HepG2 (cell line): ENCODE measurements around the gene KRT82. TPM values are rescaled to one million over a fixed set of nuclear protein-coding genes. Genes with fewer than 3 reads are reported as not detected.

Experiments
- ATAC-seq: fragments of 200-7000 bp; cut with Tn5 transposase; 3 replicates; pipeline ENCODE4 v1.9.1; 2020; ENCODE audit warnings: mild to moderate bottlenecking, moderate library complexity
- BruUV-seq: library from RNA; stranded (reverse); fragments of 400-500 nt; replicated peaks from 2 replicates; lab custom pipeline; 2021; lab: Mats Ljungman, UMichigan
- CTCF ChIA-PET: fragments of 300-600 bp; formaldehyde crosslinking; extraction: SDS; loops from one replicate; lab custom pipeline; 2021; ENCODE audit warnings: low total read pairs, inconsistent platforms, low intra/inter-chr PET ratio; lab: Yijun Ruan, JAX
- POLR2A ChIA-PET: fragments of 350-600 bp; sonication (Branson Sonifier 250); formaldehyde crosslinking; loops from one replicate; lab custom pipeline; 2020; ENCODE audit warnings: antibody characterized with exemption, inconsistent platforms; lab: Yijun Ruan, JAX
- DNase-seq: peaks from one replicate; pipeline ENCODE4 v3.0.0-alpha.2; 2015; ENCODE audit warnings: low spot score
- FAIRE-seq: peaks from 3 replicates; lab custom pipeline; 2011; peaks lifted over from hg19 to GRCh38; lab: Jason Lieb, UNC
- H2AFZ ChIP-seq: one replicate; pipeline ENCODE4 v1.6.1; 2011; ENCODE audit warnings: low read length, inconsistent platforms
- H3K27ac ChIP-seq: fragments of 300-600 bp; 3 replicates; pipeline ENCODE4 v1.8.0; 2011; ENCODE audit warnings: mixed run types, mild to moderate bottlenecking, mixed read lengths, low read length, inconsistent platforms; ENCODE audit not compliant: insufficient read depth; ENCODE audit errors: extremely low read length
- H3K27me3 ChIP-seq, 2 experiments: fragments of 200-600 bp in 1 of 2; 2 replicates in 1 of 2; 3 replicates in 1 of 2; pipeline versions ENCODE4 v1.6.0 to v1.8.0; 2011; ENCODE audit warnings: low read length in 2 of 2, mild to moderate bottlenecking in 2 of 2, moderate library complexity in 2 of 2, inconsistent platforms in 1 of 2; ENCODE audit not compliant: insufficient read depth in 2 of 2, control insufficient read depth in 1 of 2
- H3K36me3 ChIP-seq, 2 experiments: fragments of 200-600 bp in 1 of 2; replicated peaks in 1 of 2; 2 replicates in 1 of 2; 3 replicates in 1 of 2; pipeline versions ENCODE4 v1.5.1 to v1.8.0; 2011; ENCODE audit warnings: low read length in 2 of 2, inconsistent platforms in 1 of 2; ENCODE audit not compliant: insufficient read depth in 2 of 2, control insufficient read depth in 1 of 2
- H3K4me1 ChIP-seq: 2 replicates; pipeline ENCODE4 v1.5.1; 2012; ENCODE audit warnings: low read length, inconsistent platforms; ENCODE audit not compliant: insufficient read depth
- H3K4me2 ChIP-seq: 2 replicates; pipeline ENCODE4 v1.6.0; 2011; ENCODE audit warnings: low read depth, low read length, inconsistent platforms
- H3K4me3 ChIP-seq, 3 experiments: fragments of 200-600 bp in 1 of 3; sonication (generic), shearing (Covaris generic) in 1 of 3; replicated peaks in 1 of 3; 2 replicates each; pipeline ENCODE4 v1.5.1; 2011 to 2016; ENCODE audit warnings: low read length in 3 of 3, inconsistent platforms in 2 of 3, low read depth in 2 of 3, mild to moderate bottlenecking in 2 of 3, control low read depth in 1 of 3, mixed read lengths in 1 of 3; ENCODE audit not compliant: insufficient read depth in 1 of 3
- H3K79me2 ChIP-seq: one replicate; pipeline ENCODE4 v1.6.1; 2011; ENCODE audit warnings: low read length, inconsistent platforms; ENCODE audit not compliant: insufficient read depth
- H3K9ac ChIP-seq: 2 replicates; pipeline ENCODE4 v1.6.0; 2011; ENCODE audit warnings: mild to moderate bottlenecking, low read depth, low read length, inconsistent platforms; ENCODE audit not compliant: insufficient read depth
- H3K9me3 ChIP-seq: 2 replicates; pipeline ENCODE4 v1.5.1; 2012; ENCODE audit warnings: mild to moderate bottlenecking, low read length
- H4K20me1 ChIP-seq: 2 replicates; pipeline ENCODE4 v1.6.0; 2011; ENCODE audit warnings: inconsistent platforms, mild to moderate bottlenecking, low read length, moderate library complexity; ENCODE audit not compliant: insufficient read depth
- DNMT3B ChIP-seq: conservative IDR thresholded peaks from 2 replicates; pipeline ENCODE4 v1.6.1; 2016; ENCODE audit warnings: missing biosample characterization, control low read depth
- KMT2B ChIP-seq: IDR thresholded peaks from 2 replicates; pipeline ENCODE4 v1.6.1; 2016; ENCODE audit warnings: missing genetic modification reagents, missing compliant biosample characterization
- MAFF ChIP-seq: IDR thresholded peaks from 2 replicates; pipeline ENCODE4 v1.6.1; 2011; ENCODE audit warnings: low read depth, low read length, improper control_type of control experiment
- NR3C1 ChIP-seq: sonication (generic); formaldehyde crosslinking; IDR thresholded peaks from 2 replicates; pipeline ENCODE4 v1.4.0; 2020; ENCODE audit warnings: missing genetic modification reagents
- PCBP2 ChIP-seq: fragments of 200-400 bp; formaldehyde crosslinking; optimal IDR thresholded peaks from 2 replicates; pipeline ENCODE3; 2018; ENCODE audit warnings: low read length, low read depth; ENCODE audit not compliant: poor library complexity, severe bottlenecking
- SIN3B ChIP-seq: fragments of 150-350 bp; IDR thresholded peaks from 2 replicates; pipeline ENCODE4 v1.6.1; 2014; ENCODE audit warnings: low read length
- TBX2 ChIP-seq: sonication (generic); formaldehyde crosslinking; IDR thresholded peaks from 2 replicates; pipeline ENCODE4 v1.5.0; 2020; ENCODE audit warnings: missing genetic modification reagents, mild to moderate bottlenecking, borderline replicate concordance
- ZNF484 ChIP-seq: sonication (generic); formaldehyde crosslinking; IDR thresholded peaks from 2 replicates; pipeline ENCODE4 v1.5.1; 2020; ENCODE audit warnings: mild to moderate bottlenecking, low read depth, missing genetic modification reagents, borderline replicate concordance
- ZNF563 ChIP-seq: sonication (generic); formaldehyde crosslinking; IDR thresholded peaks from 2 replicates; pipeline ENCODE4 v1.8.0; 2022; ENCODE audit warnings: mild to moderate bottlenecking, moderate library complexity, missing genetic modification reagents
- WGBS: methylation state at CpG from one replicate; pipeline ENCODE4 v1.1.6; 2017; ENCODE audit warnings: low lambda C conversion rate; 5-methylcytosine and 5-hydroxymethylcytosine counted together
- in situ Hi-C: cut with HindIII; loops from 2 replicates; pipeline ENCODE4 v1.10.0; 2017; ENCODE audit warnings: low pct_unique_long_range_greater_than_20kb; ENCODE audit not compliant: extremely low pct_ligation_motif_present
- intact Hi-C: fragments of 100-400 bp; cut with micrococcal nuclease; formaldehyde crosslinking; loops from one replicate; pipeline ENCODE4 v1.10.0; 2022; ENCODE audit not compliant: unreplicated experiment
- polyA plus RNA-seq, 8 experiments: library from polyadenylated mRNA; depleted of rRNA in 3 of 8; stranded (reverse) in 7 of 8; unstranded in 1 of 8; fragments of >200 nt; fragmentation: Illumina TruSeq in 4 of 8; extraction: Trizol in 4 of 8; gene quantifications; 2 replicates each; pipeline versions ENCODE4 v1.2.1 to v1.2.3, GENCODE V29; 2011 to 2016; ENCODE audit warnings: low read depth in 4 of 8, missing spikeins in 1 of 8, mixed read lengths in 1 of 8; ENCODE audit not compliant: insufficient read depth in 1 of 8
- total RNA-seq, 5 experiments: library from RNA; depleted of rRNA; stranded (reverse); fragments of >200 nt; fragmentation: Illumina TruSeq; extraction: Trizol; gene quantifications; 2 replicates each; pipeline ENCODE4 v1.2.3, GENCODE V29; 2016; ENCODE audit warnings: low read depth in 1 of 5
- TF ChIP-seq, protein P1 (sequence below): sonication (generic); formaldehyde crosslinking; IDR thresholded peaks from 2 replicates; pipeline ENCODE4 v1.4.0; 2020; ENCODE audit warnings: missing genetic modification reagents
- TF ChIP-seq, protein P2 (sequence below): sonication (generic); formaldehyde crosslinking; IDR thresholded peaks from 2 replicates; pipeline ENCODE4 v1.4.0; 2020; ENCODE audit warnings: mild to moderate bottlenecking, missing genetic modification reagents
- TF ChIP-seq, protein P3 (sequence below): sonication (generic); formaldehyde crosslinking; IDR thresholded peaks from 2 replicates; pipeline ENCODE4 v1.4.0; 2020; ENCODE audit warnings: missing genetic modification reagents, mild to moderate bottlenecking, borderline replicate concordance
- TF ChIP-seq, protein P4 (sequence below): sonication (generic); formaldehyde crosslinking; IDR thresholded peaks from 2 replicates; pipeline ENCODE4 v1.5.1; 2020; ENCODE audit warnings: mild to moderate bottlenecking, missing genetic modification reagents, moderate library complexity
- TF ChIP-seq, protein P5 (sequence below): sonication (generic); formaldehyde crosslinking; IDR thresholded peaks from 2 replicates; pipeline ENCODE4 v1.8.0; 2023; ENCODE audit warnings: mild to moderate bottlenecking, missing genetic modification reagents

The KRT82 gene
- total and polyA plus RNA-seq, 2 of the 13 experiments (the other 11 are each of a cell fraction or from before 2014, with no cell fraction given): not detected

DNA sequence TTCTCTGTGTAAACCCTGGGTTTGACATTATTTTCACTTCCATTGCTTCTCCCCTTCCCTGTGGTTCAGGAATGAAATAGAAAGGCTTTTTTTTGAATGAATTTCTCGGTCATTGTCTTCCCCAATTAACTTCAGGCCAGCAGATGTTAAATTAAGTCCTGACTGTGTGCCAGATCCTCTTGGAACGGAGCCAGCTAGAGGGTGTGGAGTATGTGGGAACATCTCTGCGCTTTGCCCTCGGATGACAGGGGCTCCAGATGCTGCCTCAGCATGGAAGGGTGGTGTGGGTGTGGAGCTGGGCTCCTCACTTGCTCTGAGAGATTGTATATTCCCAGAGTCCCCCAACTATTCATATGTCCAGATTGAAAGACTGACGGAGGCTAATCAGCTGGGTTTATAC lies 51.9 kb downstream of the KRT82 start:
- ATAC-seq (no peak), DNase-seq (no peak), FAIRE-seq (no peak)
- ChIA-PET CTCF (no interaction called here), POLR2A (no interaction called here)
- no TSS peak for BruUV-seq
- H2AFZ ChIP-seq: no peak overlapping the region
- H3K9me3 ChIP-seq: no peaks in the 10 kb centered on the region
- in situ Hi-C loops (no loop called here), intact Hi-C loops (loop anchor here (5.0 kb wide), 1 partner anchor 412 kb away; no protein-coding TSS in a partner anchor)
- no peaks in the 10 kb centered on the region for H3K36me3 ChIP-seq
- H3K27ac ChIP-seq: no peak overlapping the region
- peaks cover 0 to 15% of the 10 kb centered on the region in 2 experiments; a peak in 3 of 5 replicates for H3K27me3 ChIP-seq
- no peak overlapping the region for H3K4me2 ChIP-seq
- H4K20me1 ChIP-seq: no peaks in the 10 kb centered on the region
- H3K4me3 ChIP-seq: no peak overlapping the region
- no peaks in the 10 kb centered on the region for H3K4me1 ChIP-seq
- H3K9ac ChIP-seq: no peak overlapping the region
- 5% methylated on average over 5 of the region's 5 CpGs for WGBS
- H3K79me2 ChIP-seq: no peaks in the 10 kb centered on the region
- TF ChIP-seq, protein P1, sequence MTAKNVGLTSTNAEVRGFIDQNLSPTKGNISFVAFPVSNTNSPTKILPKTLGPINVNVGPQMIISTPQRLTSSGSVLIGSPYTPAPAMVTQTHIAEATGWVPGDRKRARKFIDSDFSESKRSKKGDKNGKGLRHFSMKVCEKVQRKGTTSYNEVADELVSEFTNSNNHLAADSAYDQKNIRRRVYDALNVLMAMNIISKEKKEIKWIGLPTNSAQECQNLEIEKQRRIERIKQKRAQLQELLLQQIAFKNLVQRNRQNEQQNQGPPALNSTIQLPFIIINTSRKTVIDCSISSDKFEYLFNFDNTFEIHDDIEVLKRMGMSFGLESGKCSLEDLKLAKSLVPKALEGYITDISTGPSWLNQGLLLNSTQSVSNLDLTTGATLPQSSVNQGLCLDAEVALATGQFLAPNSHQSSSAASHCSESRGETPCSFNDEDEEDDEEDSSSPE (CRISPR knock-in tag): no peak
- TF ChIP-seq ZNF484: no peak
- no peak for TF ChIP-seq TBX2 (CRISPR knock-in tag)
- TF ChIP-seq, protein P2, sequence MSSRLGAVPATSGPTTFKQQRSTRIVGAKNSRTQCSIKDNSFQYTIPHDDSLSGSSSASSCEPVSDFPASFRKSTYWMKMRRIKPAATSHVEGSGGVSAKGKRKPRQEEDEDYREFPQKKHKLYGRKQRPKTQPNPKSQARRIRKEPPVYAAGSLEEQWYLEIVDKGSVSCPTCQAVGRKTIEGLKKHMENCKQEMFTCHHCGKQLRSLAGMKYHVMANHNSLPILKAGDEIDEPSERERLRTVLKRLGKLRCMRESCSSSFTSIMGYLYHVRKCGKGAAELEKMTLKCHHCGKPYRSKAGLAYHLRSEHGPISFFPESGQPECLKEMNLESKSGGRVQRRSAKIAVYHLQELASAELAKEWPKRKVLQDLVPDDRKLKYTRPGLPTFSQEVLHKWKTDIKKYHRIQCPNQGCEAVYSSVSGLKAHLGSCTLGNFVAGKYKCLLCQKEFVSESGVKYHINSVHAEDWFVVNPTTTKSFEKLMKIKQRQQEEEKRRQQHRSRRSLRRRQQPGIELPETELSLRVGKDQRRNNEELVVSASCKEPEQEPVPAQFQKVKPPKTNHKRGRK (CRISPR knock-in tag): no peak
- no peak for TF ChIP-seq ZNF563 (CRISPR knock-in tag)
- no peak for TF ChIP-seq MAFF
- no peak for TF ChIP-seq DNMT3B (CRISPR knock-in tag)
- TF ChIP-seq, protein P3, sequence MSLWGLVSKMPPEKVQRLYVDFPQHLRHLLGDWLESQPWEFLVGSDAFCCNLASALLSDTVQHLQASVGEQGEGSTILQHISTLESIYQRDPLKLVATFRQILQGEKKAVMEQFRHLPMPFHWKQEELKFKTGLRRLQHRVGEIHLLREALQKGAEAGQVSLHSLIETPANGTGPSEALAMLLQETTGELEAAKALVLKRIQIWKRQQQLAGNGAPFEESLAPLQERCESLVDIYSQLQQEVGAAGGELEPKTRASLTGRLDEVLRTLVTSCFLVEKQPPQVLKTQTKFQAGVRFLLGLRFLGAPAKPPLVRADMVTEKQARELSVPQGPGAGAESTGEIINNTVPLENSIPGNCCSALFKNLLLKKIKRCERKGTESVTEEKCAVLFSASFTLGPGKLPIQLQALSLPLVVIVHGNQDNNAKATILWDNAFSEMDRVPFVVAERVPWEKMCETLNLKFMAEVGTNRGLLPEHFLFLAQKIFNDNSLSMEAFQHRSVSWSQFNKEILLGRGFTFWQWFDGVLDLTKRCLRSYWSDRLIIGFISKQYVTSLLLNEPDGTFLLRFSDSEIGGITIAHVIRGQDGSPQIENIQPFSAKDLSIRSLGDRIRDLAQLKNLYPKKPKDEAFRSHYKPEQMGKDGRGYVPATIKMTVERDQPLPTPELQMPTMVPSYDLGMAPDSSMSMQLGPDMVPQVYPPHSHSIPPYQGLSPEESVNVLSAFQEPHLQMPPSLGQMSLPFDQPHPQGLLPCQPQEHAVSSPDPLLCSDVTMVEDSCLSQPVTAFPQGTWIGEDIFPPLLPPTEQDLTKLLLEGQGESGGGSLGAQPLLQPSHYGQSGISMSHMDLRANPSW (CRISPR knock-in tag): no peak
- TF ChIP-seq SIN3B: no peak
- no peak for TF ChIP-seq PCBP2
- TF ChIP-seq, protein P4, sequence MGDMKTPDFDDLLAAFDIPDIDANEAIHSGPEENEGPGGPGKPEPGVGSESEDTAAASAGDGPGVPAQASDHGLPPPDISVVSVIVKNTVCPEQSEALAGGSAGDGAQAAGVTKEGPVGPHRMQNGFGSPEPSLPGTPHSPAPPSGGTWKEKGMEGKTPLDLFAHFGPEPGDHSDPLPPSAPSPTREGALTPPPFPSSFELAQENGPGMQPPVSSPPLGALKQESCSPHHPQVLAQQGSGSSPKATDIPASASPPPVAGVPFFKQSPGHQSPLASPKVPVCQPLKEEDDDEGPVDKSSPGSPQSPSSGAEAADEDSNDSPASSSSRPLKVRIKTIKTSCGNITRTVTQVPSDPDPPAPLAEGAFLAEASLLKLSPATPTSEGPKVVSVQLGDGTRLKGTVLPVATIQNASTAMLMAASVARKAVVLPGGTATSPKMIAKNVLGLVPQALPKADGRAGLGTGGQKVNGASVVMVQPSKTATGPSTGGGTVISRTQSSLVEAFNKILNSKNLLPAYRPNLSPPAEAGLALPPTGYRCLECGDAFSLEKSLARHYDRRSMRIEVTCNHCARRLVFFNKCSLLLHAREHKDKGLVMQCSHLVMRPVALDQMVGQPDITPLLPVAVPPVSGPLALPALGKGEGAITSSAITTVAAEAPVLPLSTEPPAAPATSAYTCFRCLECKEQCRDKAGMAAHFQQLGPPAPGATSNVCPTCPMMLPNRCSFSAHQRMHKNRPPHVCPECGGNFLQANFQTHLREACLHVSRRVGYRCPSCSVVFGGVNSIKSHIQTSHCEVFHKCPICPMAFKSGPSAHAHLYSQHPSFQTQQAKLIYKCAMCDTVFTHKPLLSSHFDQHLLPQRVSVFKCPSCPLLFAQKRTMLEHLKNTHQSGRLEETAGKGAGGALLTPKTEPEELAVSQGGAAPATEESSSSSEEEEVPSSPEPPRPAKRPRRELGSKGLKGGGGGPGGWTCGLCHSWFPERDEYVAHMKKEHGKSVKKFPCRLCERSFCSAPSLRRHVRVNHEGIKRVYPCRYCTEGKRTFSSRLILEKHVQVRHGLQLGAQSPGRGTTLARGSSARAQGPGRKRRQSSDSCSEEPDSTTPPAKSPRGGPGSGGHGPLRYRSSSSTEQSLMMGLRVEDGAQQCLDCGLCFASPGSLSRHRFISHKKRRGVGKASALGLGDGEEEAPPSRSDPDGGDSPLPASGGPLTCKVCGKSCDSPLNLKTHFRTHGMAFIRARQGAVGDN (CRISPR knock-in tag): no peak
- no peak for TF ChIP-seq KMT2B
- TF ChIP-seq, protein P5, sequence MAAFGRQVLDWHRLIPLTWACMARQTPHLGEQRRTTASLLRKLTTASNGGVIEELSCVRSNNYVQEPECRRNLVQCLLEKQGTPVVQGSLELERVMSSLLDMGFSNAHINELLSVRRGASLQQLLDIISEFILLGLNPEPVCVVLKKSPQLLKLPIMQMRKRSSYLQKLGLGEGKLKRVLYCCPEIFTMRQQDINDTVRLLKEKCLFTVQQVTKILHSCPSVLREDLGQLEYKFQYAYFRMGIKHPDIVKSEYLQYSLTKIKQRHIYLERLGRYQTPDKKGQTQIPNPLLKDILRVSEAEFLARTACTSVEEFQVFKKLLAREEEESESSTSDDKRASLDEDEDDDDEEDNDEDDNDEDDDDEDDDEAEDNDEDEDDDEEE (CRISPR knock-in tag): no peak
- TF ChIP-seq NR3C1 (CRISPR knock-in tag): no peak
